ENCODE results near the gene KIAA1671.

- no peak for TF ChIP-seq CTCF (IDR thresholded peaks at IDR 0.05)
- TF ChIP-seq POLR2A (IDR thresholded peaks at IDR 0.05) = no peak
Observed at GRCh38 chr22:25099202-25099601, 146.7 kb downstream of the KIAA1671 start.
